Tibial artery (tissue), 4 donors: ENCODE results near the gene CTSA.

Experiments
- DNase-seq, 2 donors: peaks; one replicate each; pipeline ENCODE4 v3.0.0-alpha.2; 2019
- H3K27ac ChIP-seq, 2 donors: fragments of 200-600 bp; sonication (generic) in 1 of 2; 1 replicate in 1 of 2; 2 replicates in 1 of 2; pipeline ENCODE4 v1.5.1; 2018 to 2019; ENCODE audit warnings: mild to moderate bottlenecking in 1 of 2
- H3K27me3 ChIP-seq, 2 donors: fragments of 200-600 bp; sonication (generic) in 1 of 2; one replicate each; pipeline versions ENCODE4 v1.5.1 to v1.6.0; 2016 to 2019
- H3K36me3 ChIP-seq, 3 donors: fragments of 200-600 bp; sonication (generic) in 2 of 3; one replicate each; pipeline ENCODE4 v1.5.1; 2016 to 2019; ENCODE audit warnings: mild to moderate bottlenecking in 2 of 3
- H3K4me1 ChIP-seq, 4 donors: fragments of 200-600 bp; sonication (generic) in 2 of 4; 1 replicate in 3 of 4; 2 replicates in 1 of 4; pipeline ENCODE4 v1.5.1; 2016 to 2019
- H3K4me3 ChIP-seq, 2 donors: fragments of 200-600 bp; sonication (generic) in 1 of 2; 1 replicate in 1 of 2; 2 replicates in 1 of 2; pipeline ENCODE4 v1.5.1; 2018 to 2019; ENCODE audit warnings: mild to moderate bottlenecking in 2 of 2
- H3K9me3 ChIP-seq, 3 donors: fragments of 200-600 bp; sonication (generic) in 1 of 3; one replicate each; pipeline ENCODE4 v1.5.1; 2016 to 2019
- intact Hi-C: fragments of 100-400 bp; cut with DNase I; formaldehyde crosslinking; loops from one replicate; pipeline ENCODE4 v1.15.0; 2023; ENCODE audit warnings: low total_unique reads
- TF ChIP-seq, protein P1 (sequence below), 2 experiments: fragments of 200-600 bp in 1 of 2; fragments of 450-650 bp in 1 of 2; IDR thresholded peaks; one replicate each; pipeline ENCODE4 v1.5.1; 2017 to 2019; ENCODE audit warnings: antibody characterized with exemption in 2 of 2, mild to moderate bottlenecking in 1 of 2, moderate library complexity in 1 of 2

The CTSA gene

DNA sequence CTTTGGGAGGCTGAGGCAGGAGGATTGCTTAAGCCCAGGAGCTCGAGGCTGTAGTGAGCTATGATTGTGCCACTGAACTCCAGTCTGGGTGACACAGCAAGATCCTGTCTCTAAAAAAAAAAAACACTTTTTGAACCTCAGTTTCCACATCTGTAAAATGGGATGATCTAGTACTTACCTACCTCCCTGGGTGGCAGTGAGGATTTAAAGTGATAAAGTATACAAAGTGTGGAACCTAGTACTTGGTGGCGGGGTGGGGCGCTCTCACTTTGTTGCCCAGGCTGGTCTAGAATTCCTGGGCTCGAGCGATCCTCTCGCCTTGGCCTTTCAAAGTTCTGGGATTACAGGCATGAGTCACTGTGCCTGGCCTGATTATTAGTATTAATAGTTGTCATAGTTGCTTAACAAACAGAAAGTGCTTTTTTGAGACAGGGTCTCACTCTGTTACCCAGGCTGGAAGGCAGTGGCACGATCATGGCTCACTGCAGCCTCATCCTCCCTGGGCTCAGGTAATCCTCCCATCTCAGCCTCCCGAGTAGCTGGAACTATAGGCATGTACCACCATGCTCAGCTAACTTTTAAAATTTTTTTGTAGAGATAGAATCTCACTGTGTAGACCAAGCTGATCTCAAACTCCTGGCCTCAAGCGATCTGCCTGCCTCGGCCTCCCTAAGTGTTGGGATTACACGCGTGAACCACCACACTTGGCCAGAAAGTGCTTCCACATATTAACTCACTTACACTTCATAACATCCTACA, 27.8 kb downstream of the CTSA start:
- intact Hi-C loops: no loop called here
- TF ChIP-seq, protein P1, sequence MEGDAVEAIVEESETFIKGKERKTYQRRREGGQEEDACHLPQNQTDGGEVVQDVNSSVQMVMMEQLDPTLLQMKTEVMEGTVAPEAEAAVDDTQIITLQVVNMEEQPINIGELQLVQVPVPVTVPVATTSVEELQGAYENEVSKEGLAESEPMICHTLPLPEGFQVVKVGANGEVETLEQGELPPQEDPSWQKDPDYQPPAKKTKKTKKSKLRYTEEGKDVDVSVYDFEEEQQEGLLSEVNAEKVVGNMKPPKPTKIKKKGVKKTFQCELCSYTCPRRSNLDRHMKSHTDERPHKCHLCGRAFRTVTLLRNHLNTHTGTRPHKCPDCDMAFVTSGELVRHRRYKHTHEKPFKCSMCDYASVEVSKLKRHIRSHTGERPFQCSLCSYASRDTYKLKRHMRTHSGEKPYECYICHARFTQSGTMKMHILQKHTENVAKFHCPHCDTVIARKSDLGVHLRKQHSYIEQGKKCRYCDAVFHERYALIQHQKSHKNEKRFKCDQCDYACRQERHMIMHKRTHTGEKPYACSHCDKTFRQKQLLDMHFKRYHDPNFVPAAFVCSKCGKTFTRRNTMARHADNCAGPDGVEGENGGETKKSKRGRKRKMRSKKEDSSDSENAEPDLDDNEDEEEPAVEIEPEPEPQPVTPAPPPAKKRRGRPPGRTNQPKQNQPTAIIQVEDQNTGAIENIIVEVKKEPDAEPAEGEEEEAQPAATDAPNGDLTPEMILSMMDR (IDR thresholded peaks at IDR 0.05): no peak

DNA sequence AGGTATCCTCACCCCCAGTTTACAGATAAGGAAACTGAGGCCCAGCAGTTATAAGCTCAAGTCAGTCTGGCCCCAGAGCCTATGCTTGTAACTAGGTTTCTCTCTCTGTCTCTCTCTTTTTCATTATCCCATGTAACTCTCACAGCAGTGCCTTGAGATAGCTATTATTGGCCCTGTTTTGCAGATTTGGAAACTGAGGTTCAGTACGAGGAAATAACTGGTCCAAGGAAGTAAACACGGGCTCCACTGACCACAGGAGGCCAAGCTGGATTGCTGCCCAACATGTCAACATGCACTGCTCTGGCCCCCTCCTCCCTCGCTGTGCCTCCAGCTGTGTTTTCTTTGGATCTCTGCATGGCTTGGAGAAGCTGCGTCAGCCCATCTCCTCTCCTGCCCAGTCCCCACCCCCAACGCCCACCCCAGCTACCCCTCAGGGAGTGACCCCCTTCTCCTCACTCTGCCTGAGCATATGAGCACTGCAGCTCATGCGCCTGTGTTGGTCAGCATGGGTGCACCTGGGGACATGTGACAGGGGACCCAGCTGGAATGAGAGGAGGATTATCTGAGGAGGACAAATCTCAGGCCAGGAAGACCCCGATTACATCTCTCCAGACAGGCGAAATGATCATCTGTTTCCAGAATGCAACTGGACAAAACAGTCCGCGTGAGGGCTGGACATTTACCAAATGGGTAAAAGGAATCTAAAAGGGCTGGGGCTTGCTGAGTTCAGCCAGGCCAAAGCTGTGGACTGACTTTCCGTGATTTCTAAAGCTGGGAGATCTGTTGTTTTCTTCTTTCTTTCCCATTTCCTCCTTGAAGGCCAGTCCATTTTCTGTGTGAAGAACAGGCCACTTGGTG, 28.6 kb downstream of the CTSA start:
- Histone ChIP-seq H3K27ac (peak overlapping the region in 1 of 2 donors; percentile 32), H3K4me1 (peaks cover 0 to 40% (median 13%) of the 10 kb centered on the region in 4 donors), H3K36me3 (no peaks in the 10 kb centered on the region), H3K27me3 (peaks cover 0 to 12% of the 10 kb centered on the region in 2 donors), H3K9me3 (no peaks in the 10 kb centered on the region), H3K4me3 (no peak overlapping the region)
- TF ChIP-seq, protein P1 (IDR thresholded peaks at IDR 0.05): no peak
- intact Hi-C loops: no loop called here
- DNase-seq: peak; percentile 85

More for the DNA sequence above, 27.8 kb downstream of the CTSA start:
- H3K9me3 ChIP-seq: no peaks in the 10 kb centered on the region
- H3K27ac ChIP-seq: peak overlapping the region; percentile 10 to 32
- peaks cover 0 to 32% (median 6%) of the 10 kb centered on the region in 4 donors for H3K4me1 ChIP-seq
- H3K4me3 ChIP-seq: no peak overlapping the region
- H3K27me3 ChIP-seq: peaks cover 0 to 12% of the 10 kb centered on the region in 2 donors
- H3K36me3 ChIP-seq: no peaks in the 10 kb centered on the region
- no peak for DNase-seq

DNA sequence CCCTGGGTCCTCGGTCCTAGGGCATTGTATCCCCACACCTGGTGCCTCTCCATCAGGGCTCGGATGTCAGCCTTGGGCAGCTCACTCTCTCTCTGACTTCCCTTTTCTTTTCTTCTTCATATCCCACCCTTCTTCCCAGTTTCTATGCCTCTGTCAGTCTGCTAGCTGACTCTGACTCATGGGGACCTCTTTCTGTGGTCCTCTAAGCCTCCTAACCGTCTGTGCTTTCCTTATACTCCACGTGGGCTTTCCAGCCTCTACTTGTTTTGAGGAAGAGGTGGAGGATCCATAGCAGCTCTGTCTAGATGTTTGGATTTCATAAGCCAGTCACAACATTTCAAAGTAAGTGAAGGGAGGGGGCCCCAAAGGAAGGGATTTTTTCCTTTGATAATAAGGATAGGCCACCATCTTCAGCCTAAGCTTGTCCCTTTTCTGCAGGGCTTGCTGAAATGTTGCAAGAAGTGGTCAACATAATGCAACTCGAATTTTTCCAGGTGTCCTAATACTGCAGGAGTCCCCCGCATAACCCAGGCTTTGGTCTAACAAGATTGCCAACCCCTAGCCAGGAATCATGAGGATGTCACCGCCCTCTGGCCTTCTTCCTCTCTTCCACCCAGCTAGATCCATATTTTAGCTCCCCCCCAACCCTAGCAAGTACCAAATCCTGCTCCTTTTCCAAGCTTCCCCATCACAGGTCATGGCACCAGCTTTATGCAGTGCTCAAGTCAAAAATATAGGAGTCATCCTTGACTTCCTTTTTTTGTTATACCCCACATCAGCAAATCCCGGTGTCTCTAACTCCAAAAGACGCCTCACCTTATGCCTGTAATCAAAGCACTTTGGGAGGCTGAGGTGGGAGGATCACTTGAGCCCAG, 29.6 kb downstream of the CTSA start:
- H3K36me3 ChIP-seq: no peaks in the 10 kb centered on the region
- DNase-seq: no peak
- TF ChIP-seq, protein P1 (IDR thresholded peaks at IDR 0.05): no peak
- H3K27me3 ChIP-seq: peaks cover 0 to 12% of the 10 kb centered on the region in 2 donors
- peak overlapping the region in 1 of 2 donors; percentile 32 for H3K27ac ChIP-seq
- H3K4me1 ChIP-seq: peaks cover 0 to 45% (median 14%) of the 10 kb centered on the region in 4 donors
- no peak overlapping the region for H3K4me3 ChIP-seq
- intact Hi-C loops: no loop called here
- no peaks in the 10 kb centered on the region for H3K9me3 ChIP-seq

DNA sequence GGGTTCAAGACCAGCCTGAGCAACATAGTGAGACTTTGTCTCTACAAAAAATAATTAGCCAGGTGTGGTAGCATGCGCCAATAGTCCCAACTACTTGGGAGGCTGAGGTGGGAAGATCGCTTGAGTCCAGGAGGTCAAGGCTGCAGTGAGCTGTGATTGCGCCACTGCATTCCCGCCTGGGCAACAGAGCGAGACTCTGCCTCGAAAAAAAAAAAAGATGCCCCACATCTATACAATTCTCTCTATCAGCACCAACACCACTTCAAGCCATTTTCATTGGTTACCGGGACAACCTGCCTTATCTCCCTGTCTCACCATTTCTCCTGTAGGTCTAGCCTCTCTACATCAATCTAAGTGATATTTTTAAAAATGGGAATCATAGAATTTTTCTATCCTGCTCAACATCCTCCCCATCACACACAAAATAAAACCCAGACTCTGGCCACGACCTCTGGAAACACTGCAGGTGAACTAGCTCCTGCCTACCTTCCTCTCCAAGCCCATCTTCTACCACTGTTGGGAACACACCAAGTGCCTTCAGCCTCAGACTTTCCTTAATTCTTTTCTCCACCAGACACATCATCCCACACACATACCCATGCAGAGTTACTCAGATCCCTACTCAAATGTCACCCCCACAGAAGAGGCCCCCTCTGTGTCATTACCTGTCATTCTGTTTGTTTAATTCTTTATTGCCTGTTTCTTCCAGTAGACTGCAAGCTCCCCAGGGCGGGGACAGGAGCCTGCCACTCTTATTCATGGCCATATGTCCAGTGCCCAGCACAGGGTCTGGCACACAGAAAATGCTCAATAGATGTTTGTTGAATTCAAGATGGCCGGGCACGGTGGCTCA, 30.4 kb downstream of the CTSA start:
- Histone ChIP-seq H3K4me3 (no peak overlapping the region), H3K27ac (no peak overlapping the region), H3K9me3 (no peaks in the 10 kb centered on the region), H3K27me3 (peaks cover 0 to 12% of the 10 kb centered on the region in 2 donors), H3K4me1 (peaks cover 0 to 45% (median 14%) of the 10 kb centered on the region in 4 donors), H3K36me3 (no peaks in the 10 kb centered on the region)
- intact Hi-C loops: no loop called here
- DNase-seq: no peak
- TF ChIP-seq, protein P1 (IDR thresholded peaks at IDR 0.05): no peak
